Fibroblast of skin of abdomen (primary cell): ENCODE results near the gene CDH23.

Experiments
- DNase-seq: peaks from one replicate; pipeline ENCODE4 v3.0.0-alpha.2; 2013

CDH23 gene

DNA sequence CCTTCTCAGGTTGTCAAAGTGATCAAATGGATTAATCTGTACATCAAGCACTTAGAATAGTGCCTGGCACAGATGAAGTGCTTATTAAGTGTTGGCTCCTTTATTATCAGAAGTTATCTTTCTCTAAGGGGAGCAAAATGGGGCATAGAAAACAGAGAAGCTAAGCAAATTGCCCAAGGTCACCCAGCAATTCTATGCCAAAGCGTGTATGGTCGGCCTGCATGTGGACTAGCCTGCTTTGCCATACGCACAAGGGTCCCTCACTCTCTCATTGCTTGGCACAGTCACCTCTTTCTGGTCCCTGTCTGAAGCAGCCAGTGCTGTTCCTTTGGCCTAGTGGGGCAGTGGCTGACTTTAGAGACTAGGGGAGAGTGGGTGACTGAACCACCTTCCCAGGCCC, 45.3 kb downstream of the CDH23 start:
- DNase-seq = no peak

DNA sequence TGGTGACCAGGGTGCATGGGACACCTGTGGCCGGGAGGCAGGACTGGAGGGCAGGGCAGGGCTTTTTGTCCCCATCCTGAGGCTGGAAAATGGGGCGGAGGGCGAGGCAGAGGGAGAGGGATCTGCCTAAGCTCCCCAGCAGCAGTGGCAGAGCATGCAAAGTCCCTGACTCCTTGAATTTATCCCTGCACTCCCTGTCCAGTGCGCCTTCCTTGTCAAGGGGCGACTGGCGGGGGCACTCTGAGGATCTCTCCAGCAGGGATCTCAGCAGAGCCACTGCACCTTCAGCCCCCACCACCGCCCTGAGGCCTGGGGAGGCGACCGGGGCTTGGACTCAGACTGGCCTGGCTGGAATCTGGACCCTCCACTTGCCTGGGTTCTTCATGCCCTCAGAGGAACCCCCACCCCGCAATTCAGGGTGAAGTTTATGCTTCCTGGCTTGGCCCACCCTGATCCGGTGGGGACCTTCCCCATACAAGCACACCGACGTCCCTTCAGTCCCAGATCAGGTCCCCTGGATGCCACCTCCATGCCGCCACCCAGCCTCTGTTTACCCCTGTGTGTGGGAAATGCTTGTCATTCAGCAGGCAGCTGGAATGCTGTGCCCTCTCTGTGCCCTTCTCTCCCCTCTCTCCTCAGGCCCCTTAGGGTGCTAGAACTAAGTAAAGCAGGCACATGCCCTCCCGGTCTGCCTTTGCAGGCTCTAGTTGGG, 46.3 kb downstream of the CDH23 start:
- DNase-seq = no peak

DNA sequence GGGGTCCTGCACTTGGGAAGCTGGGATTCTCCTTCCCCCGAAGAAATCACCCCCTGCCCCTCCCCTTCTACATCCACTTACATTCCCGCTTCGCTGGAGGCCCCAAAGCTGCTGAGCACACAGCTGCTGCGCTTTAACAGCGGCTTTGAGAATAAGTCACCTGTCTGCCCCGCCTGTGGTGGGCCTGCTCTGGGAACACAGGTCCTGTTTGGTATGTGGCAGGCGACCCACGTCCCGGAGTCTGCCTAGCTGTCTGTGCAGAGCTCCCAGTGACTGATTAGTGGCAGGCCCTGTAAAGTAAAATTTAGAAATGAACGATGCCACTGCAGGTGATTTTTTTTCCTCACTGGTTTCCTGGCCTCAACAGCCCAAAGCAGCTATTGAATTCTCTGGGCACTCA, 47.0 kb downstream of the CDH23 start:
- DNase-seq = no peak

DNA sequence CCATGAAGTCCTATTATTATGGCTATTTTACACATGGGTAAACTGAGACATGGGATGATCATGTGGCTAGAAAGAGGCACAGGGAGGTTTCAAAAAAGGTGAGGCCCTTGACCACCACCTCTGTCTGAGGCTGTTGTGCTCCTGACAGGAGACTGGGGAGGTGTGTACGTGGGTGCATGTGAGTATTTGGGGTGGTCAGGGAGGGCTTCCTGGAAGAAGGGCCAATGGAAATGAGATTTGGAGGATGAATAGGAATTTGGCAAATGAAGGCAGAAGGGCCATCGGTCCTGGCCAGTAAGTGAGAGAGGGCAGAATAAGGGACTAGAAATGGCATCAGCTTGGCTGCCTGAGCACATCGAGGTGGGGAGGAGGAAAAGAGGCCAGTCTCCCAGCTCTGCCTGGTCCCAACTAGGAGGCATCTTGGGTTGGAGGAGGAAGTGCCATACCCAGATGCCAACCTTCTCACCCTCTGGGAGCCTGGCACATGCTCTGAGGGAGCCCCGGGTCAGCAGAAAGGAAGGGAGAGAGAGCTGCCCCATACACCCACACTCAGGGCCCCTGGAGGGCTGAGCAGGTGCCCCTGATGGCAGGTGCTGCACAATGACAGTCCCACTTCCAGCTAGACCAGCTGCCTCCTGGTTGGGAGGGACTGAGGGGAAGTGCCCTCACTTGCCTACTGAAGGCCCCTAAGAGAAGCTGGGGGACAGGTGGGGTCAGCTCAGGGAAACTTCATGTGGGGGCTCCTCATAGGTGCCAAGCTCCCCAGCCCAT, 47.7 kb downstream of the CDH23 start:
- no peak for DNase-seq

DNA sequence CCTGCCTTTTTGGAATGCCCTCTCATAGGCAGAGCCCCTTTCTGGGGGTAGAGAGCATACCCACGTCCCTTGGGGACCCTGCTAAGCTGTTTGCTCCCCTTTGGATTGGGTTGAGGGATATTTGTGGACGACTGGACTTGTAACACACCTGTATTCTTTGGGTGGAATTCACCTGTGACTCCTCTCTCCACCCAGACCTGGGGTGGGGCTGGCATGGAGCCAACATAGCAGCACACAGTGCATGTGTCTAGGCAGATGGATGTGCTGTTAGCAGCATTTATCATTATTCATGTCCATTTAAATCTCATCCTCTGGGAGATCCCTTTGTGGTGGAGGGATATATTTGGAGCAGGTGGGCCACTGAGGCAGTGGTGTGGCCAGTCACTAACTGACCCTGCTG, 51.0 kb downstream of the CDH23 start:
- DNase-seq = no peak

DNA sequence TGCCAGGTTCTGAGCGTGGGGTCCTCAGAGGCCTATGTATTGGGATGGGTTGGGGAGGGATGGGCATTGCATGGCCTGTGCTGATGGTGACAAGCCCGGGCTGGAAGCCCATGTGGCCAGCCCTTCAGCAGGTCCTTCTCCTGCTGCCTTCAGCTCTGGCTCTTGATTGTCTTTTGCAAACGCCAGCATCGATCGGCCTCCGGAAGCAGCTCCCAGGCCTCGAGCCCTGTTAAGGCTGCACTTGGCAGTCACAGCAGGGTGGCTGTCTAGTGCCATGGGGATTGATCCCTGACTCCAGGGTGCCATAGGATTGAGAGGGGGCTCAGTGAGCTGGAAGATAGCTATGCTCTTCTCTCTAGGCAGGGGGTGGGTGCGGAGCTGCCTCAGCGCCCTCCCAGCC, 51.4 kb downstream of the CDH23 start:
- DNase-seq = no peak

DNA sequence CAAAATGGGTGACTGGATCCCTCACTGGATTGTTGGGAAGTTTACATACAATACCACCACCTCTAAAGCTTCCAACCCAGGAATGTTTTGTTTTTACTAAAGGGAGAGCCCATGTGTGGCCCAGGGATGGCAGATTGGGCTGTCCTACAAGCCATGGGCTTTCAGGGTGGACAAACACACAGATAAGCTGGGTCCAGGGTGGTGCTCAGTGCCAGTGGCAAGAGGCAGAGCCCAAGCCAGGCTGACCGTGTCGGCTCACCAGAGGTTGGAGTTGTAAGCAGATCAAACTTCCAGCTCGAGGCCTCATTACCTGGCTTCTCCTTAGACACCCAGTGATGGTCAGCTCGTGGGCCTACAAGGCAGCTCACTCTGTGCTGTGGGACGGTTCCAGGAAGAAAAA, 52.3 kb downstream of the CDH23 start:
- no peak for DNase-seq

DNA sequence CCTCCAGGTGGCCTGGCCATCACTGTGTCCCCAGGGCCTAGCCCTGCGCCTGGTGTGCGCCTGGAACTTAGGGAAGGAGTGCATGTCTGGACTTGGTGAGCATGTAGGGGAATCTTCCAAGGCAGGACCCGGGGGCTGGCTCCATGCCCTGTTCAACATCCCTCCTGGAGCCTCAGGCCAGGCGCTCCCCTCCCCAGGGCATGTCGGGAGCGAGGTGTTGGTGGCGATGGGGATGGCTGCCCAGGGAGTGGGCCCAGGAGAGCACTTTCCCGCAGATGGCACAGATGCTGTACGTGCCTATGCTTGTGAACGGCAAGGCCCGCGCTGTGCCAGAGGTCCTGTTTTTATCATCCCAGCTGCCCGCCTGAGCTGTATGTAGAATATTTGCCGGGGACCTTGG, 55.0 kb downstream of the CDH23 start:
- no peak for DNase-seq

DNA sequence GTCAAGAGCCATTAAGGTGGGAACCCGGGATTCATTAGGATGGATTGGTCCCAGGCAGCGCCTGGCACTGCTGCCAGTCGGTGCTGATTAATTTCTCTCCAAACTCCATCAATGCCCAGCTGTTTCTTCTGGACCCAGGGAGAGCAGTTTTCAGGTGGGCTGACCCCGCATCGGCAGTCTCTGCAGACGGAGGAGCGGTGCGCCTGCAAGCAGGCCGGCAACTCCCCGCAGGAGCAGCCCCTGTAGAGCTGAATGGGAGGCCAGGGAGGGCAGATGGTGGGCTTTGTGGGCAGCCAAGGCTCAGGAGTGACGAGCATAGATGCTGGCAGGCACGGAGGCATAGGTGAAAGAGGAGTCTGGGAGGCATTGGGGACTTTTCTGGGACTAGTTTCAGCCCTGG, 56.5 kb downstream of the CDH23 start:
- no peak for DNase-seq

DNA sequence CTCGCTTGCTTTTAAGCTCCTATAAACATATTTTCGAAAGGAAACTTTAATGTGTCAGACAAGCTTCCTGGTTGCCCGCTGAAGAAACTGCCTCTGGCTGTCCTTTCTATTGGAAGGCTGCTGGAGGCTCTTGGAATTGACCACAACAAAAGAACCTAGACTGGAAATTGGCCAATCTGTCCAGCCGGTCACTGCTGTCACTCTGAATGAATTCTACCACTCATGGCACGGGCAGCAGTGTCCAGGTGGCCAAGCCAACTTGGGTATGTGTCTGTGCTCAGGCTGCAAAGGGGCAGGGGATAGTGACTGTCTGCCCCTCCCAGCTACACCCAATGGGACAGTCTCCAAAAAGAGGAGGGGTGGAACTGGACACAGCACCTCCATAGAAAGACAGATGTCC, 57.6 kb downstream of the CDH23 start:
- no peak for DNase-seq

DNA sequence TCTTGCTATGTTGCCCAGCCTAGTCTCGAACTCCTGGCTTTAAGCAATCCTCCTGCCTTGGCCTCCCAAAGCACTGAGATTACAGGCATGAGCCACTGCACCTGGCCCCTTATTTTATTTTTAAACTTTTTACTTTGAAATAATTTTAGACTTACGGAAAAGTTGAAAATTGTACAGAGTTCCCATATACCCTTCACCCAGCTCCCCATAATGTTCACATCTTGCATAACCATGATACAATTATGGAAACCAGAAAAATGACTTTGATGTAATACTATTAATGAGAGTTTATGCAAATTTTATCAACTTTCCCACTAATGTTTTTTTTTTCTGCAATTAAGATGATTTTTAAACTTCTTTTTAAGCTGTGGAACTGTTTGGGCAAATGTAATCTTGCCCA, 58.3 kb downstream of the CDH23 start:
- no peak for DNase-seq

DNA sequence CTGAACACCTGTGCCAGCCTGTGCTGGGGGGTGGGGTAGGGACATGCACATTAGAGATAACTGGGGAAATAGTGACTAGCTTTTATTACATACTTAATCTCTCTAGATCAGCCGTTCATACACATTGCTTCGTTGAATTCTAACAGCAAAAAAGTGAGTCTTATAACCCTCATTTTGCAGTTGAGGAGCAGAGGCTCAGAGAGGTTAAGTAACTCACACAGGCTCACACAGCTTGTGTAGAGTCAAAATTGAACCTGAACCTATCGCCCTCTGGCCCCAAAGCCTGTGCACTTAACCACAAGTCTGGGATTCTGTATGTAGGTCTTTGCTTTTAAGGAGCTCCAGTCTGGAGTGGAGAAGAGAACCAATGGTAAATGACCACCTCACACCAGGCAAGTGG, 59.9 kb downstream of the CDH23 start:
- DNase-seq = no peak

DNA sequence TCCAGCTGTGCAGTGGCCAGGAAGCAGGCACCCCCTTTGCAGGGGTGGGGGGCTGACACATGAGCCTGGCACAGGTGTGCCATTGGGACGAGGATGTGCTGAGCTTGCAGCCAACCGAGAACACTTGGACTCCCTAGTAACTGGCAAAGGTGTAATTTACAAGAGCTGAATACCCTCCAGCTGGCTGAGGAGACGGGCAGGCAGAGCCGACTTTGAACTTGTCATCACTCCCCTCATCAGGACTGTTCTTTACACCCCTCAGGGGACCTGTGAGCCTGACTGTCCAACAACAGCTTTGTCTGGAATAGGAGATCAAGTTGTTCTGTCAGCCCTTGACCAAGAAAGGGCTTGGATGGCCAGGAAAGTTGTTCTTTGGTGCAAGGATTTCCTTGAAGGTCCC, 61.2 kb downstream of the CDH23 start:
- no peak for DNase-seq

DNA sequence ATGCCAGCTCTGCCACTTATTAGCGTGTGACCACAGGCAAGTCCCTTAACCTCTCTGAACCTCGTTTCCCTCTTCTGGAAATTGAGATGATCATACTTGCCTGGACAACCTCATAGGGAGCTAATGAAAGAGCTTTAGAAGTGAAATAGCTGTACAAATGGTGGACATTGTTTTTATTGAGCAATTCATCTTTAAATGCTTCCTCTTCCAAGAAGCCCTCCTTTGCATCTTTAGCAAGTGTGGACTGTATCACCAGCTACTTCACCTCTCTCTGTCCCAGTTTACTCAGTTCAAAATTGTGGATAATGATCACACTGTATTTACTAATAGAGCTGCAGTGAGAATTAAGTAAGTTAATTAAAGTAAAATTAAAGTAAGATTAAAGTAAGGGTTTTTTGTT, 61.7 kb downstream of the CDH23 start:
- DNase-seq = no peak

DNA sequence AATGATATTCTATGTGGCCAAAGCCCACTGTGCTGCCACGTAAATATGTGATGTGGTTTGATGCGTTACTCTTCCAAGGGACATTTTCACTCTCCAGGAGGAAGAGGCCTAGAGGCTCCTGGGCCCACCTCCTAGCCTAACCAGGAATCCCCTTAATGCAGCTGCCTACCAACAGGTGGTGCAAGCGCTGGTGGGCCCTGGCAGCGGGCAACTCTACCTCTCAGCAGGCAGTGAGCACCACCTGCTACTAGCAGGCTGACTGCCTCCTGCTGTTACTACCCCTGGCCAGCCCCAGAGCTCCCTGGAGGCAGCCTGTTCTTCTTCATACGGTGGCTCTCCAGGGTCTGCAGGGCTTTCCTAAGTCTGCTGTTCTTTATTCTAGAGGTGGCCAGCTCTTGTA, 62.8 kb downstream of the CDH23 start:
- no peak for DNase-seq

DNA sequence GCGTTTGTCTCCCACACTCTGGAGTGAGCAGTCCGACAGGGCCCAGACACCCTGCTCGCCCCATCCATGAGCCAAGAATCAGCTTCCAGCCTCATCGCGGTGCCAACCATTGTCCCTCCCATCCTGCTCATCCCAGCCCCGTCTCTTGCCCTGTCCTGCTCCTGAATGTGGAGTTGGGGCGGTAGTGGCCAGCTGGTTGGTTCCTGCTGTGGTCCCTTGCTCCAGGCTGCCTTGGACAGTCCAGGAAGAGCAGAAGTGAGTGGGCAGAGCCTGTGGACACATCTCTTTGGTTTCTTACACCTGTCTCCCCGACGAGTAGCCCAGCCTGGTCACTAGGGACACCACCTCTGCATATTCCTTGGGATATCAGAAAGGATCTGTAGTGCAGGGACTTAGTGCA, 63.9 kb downstream of the CDH23 start:
- no peak for DNase-seq

DNA sequence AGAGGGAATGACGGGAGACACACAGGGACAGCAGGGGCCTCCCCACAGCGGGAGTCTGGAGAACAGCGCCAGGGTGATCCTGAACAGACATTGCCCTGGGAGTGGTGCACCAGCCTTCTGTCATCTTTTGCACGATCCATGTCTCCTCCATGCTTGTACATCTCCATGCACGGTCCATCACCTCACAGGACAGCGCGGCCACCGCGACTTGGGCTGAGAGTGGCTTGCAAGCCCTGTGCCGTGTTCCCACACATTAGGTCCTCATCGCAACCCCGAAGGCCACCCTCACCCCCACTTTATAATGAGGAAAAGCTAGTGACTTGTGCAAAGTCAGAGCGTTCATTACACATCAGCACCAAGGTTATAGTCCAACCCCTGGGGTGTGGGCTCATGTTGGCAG, 64.7 kb downstream of the CDH23 start:
- DNase-seq = no peak

DNA sequence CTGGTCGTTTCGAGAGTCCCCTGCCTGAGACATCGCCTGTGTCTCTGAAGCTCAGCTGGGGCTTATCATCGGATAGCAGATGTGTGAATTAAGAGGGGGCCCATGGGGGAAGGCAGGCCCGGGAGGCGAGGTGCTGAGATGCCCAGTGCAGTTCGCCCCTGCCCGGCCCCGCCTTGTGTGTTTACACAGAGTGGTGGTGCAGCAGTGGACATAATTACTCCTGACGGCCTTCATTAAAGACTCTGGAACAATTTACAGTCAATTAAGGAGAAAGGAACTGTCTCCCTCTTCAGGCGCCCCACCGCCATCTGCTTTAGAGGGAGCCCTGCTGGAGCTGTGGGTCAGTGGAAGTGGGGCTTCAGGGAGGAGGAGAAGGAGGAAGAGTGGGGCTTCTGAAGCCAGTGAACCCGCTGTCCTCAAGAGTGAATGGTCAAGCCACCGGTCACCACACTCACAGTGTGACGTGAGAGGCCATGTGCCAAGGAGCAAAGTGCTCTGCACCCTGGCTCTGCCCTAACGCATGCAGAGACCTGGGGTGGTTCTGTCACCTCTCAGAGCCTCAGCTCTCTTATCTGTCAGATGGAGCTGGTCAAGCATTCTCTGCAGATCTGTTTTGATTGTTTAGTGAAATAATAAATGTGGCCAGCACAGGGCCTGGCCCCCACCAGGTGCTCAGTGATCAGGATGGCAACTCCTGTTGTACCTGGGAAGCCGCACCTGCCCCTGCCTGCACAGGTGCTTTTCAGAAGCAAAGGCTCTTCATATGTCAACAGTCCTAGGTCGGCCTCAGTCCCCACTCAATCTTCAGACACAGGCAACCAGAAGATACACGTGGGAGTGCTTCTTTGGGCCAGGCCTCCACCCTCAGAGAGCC, 65.6 kb downstream of the CDH23 start:
- no peak for DNase-seq

DNA sequence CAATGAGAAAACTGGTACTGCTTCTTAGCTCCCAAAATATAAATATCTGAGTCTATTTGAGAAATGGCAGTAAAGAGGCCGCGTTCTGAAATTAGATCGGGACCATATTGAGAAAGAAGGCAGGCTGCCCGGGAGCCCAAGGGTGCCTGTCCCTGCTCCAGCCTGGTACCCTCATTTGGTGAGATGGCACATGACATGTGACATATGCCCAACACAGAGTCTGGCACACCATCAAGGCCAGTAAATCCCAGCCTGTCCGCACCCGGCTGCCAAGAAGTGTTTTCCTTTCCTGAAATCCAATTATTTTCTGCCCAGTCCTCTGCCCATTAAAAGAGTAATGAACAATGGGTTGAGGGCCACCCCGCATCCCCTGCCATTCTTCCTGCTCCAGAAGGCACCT, 66.4 kb downstream of the CDH23 start:
- no peak for DNase-seq

DNA sequence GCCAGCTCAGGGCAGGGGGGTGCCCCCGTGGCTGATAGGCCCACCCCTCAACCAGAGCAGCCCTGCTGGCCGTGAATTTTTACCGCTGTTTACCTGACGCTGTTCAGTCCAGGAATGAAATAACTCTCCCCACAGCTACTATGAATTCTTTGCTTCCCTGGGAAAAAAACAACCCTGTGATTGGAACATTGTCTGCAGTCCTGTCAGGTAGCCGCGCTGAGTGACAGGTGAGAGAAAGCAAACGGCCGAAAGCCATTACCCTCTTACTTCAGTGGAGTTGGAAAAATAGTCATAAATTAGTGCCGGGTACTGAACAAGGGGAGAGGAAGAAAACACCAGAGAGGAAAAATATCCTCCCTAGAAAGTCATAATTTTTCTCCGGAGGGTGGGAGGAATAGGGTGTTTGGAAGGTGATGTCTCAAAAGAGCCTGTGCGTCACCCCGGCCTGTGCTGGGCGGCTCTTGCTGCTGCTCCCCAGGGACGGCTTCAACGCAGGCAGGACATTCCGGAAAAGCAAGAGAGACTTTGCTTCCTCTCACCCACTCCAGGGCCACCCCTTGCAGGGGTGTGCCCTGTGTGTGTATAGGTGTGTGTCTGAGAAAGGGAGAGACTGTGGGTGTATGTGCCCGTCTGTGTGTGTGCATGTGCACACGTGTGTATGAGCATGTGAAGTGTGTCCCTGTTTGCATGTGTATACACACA, 69.0 kb downstream of the CDH23 start:
- no peak for DNase-seq

DNA sequence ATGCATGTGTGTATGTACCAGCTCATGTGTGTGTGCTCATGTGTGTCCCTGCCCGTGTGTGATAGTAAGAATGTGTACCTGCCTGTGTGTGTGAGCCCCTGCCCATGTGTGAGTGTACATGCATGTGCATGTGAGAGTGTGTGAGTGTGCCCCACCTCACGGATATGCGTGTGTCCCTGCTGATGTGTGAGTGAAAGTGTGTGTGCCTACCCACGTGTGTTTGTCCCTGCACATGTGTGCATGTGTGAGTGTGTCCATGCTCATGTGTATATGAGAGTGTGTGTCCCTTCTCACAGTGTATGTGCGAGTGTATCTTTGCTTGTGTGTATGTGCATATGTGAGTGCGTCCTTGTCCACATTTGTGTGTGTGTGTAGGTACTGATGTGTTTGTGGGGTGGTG, 69.6 kb downstream of the CDH23 start:
- DNase-seq = no peak

DNA sequence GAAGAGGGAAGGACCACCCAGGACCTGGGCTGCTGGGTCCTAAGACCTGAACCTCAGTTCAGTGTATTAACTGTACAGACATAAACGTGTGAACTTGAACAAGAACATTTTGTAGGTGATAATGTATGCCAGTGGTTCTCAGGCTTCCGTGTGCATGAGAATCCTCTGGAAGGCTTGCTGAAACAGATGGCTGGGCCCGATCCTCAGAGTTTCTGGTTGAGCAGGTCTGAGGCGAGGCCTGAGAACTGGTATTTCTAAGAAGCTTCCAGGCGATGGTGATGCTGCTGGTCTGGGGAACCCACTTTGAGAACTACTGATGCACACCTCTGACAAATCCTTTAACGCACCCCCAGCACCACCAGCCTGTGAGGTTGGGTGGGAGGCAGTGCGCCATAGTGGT, 70.4 kb downstream of the CDH23 start:
- DNase-seq = no peak
